KOPT-K1 (cell line): Measurements from ENCODE around the gene TMEM120A.

Experiments used
- H3K27ac ChIP-seq: fragments of 200-600 bp; sonication (generic); 2 replicates; pipeline ENCODE4 v1.5.1; 2016; ENCODE audit warnings: antibody characterized with exemption, mild to moderate bottlenecking, low read depth, low read length; ENCODE audit not compliant: poor library complexity, severe bottlenecking
- H3K36me3 ChIP-seq: fragments of 200-600 bp; sonication (generic); 2 replicates; pipeline ENCODE4 v1.5.1; 2017; ENCODE audit warnings: antibody characterized with exemption, mild to moderate bottlenecking, low read length, moderate library complexity; ENCODE audit not compliant: insufficient read depth
- H3K9me3 ChIP-seq: fragments of 200-600 bp; sonication (generic); 2 replicates; pipeline ENCODE4 v1.5.1; 2017; ENCODE audit warnings: antibody characterized with exemption, low read length, mild to moderate bottlenecking; ENCODE audit not compliant: insufficient read depth, poor library complexity, severe bottlenecking

TMEM120A gene

DNA sequence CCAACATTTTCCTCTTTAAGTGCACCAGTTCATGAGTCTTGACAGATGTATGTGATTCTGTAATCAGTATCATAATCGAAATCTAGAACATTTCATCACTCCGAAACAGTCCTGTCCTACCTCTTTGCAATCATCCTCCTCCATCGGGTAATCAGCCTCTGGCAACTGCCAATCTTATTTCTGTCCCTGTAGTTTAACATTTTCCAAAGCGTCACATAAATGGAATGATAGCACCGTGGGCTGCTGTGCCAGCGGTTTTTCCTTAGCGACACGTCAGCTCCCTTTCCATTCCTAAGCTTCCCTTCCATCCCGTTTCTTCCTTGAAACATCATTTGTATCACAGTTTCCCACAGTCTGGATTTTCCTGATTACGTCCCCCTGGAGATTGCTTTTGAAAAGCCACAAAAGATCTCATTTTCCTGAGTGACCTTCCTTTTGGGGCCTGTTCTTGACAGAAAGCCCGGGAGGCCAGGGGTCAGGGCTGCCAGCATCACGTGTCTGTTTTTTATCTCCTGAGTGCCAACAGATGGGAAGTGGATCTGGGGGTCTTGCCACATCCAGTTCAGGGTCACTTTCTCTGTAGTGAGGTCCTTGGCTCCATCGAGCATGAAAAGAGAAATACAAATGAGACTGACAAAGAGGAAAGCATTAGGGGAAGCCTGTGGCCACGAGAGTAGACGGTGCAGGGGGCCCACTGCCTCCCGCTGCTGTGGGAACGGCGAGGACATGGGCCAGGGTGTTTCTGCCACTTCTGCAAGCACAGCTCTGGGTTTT, 31.6 kb downstream of the TMEM120A start:
- no peaks in the 10 kb centered on the region for H3K9me3 ChIP-seq
- H3K36me3 ChIP-seq = peaks cover 9% of the 10 kb centered on the region; the same call in 1 of the 2 replicates
- H3K27ac ChIP-seq = no peak overlapping the region

DNA sequence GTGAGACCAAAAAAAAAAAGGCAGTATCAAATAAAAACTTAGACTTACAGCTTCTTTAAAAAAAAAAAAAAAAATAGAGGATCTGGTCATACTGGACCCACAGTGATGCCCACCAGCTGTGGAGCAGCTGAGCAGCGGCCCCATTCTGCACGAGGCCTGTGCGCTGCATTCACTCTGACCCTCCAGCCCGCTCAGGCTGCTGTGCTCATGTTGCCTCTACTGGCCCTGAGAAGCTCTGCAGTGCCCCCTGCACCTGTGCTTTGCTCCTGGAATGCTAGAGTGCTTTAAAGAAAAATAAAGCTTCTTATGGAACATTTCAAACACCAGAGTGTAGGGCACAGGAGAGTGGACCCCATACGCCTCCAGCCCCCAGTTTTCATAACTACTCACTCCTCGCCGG, 33.2 kb downstream of the TMEM120A start:
- H3K9me3 ChIP-seq = no peaks in the 10 kb centered on the region
- no peak overlapping the region for H3K27ac ChIP-seq
- peaks cover 12% of the 10 kb centered on the region for H3K36me3 ChIP-seq

DNA sequence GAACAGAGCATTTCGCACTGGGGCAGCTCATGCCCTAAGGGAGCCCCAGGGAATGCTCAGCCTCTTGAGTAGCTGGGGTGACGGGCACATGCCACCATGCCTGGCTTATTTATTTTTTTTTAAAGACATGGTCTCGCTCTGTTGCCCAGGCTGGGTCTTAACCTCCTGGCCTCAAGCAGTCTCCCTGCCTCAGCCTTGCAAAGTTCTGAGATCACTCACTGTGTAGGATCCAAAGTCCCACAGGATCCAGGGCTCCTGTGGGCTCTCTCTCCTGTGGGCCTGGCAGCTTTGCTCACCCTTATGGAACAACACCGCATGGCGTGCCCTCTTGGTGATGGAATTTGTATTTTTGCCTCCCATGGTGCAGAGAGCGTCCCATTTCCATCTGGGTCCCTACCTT, 34.0 kb downstream of the TMEM120A start:
- H3K9me3 ChIP-seq = no peaks in the 10 kb centered on the region
- H3K36me3 ChIP-seq = peaks cover 21% of the 10 kb centered on the region
- no peak overlapping the region for H3K27ac ChIP-seq

DNA sequence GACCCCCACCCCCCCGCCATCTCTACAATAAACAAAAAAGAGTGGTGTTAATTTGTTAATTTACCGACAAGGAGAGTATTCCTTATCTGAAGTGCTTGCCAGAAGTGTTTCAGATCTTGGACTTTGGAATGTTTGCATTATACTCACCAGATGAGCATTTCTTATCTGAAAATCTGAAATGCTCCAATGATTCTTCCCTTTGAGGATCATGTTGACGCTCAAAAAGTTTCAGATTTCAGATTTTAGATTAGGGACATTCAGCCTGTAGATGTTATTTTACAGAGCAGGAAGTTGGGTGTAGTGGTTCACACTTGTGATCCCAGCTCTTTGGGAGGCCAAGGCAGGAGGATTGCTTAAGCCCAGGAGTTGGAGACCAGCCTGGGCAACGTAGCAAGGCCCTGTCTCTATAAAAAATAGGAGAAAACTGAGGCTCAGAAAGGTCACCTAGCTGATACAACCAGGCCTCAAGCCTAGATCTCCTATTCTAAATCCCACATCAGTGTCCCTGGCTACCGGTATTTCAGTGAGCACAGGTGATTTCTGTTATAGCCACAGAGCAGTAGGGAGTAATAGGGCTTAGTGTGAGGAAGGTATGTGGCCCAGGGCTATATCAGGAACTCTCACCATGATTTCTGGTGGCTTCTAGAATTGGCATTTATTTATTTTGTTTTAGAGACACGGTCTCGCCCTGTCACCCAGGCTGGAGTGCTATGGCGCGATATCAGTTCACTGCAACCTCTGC, 35.4 kb downstream of the TMEM120A start:
- peaks cover 28% of the 10 kb centered on the region for H3K36me3 ChIP-seq
- no peak overlapping the region for H3K27ac ChIP-seq
- H3K9me3 ChIP-seq = no peaks in the 10 kb centered on the region

DNA sequence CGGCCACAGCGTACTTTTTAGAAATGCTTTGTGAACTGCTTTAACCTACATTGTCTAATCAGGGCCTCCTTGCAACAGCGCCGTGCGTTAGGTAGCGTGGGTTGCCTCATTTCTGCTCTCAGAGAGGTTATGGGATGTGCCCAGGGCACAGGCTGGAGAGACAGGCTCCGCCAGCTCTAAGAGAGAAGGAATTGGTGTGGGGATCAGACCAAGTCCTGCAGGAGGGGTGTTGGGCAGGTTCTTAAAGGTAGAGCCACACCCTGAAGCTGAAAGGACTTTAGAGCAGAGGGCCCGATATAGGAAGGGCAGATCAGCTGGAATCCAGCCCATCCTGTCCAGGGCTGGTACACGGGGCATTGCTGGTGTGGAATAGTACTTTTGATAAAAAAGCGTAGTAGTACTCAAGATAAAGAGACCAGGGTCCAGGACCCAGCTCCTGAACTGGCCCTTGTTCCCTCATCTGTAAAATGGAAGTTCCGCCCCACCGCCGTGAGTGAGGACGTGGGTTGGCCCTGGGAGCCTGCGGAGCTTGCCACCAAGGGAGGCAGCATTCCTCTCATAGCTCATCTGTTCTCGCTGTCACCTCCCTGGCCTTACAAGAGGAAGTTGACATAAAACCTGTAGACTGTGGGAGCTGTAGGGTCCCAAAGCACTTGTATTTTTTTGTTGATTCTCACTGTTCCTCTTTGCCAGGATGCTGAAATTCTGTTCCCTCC, 37.2 kb downstream of the TMEM120A start:
- no peaks in the 10 kb centered on the region for H3K9me3 ChIP-seq
- peaks cover 28% of the 10 kb centered on the region for H3K36me3 ChIP-seq
- no peak overlapping the region for H3K27ac ChIP-seq

DNA sequence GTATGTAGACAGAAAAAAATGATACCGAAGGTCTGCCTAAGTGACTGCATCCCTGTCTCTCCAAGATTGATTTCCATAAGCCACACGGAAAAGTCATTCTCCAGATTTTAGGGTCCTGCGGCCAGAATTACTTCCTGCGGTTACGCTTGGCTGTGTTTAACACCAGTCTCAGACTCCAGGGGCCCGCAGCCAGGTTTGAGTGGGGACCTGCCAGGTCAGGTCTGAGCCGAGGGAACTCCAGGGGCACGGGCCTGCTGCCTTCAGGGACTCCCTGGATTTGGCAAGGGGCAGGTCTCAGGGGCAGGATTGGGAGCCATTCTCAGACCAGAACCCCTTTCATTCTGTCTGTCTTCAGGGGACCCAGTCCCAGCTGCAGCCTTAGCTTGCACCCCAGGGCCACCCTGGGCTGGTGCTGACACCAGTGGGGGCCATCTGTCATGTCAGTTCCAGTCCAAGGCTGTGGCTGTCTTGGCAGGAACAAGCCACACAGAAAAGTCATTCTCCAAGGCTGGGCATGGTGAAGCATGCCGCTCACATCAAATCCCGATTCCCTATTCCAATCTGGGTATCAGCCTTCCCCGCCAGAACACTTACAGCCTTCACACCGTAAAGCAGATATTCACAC, 39.0 kb downstream of the TMEM120A start:
- peaks cover 28% of the 10 kb centered on the region for H3K36me3 ChIP-seq
- H3K27ac ChIP-seq = no peak overlapping the region
- no peaks in the 10 kb centered on the region for H3K9me3 ChIP-seq

DNA sequence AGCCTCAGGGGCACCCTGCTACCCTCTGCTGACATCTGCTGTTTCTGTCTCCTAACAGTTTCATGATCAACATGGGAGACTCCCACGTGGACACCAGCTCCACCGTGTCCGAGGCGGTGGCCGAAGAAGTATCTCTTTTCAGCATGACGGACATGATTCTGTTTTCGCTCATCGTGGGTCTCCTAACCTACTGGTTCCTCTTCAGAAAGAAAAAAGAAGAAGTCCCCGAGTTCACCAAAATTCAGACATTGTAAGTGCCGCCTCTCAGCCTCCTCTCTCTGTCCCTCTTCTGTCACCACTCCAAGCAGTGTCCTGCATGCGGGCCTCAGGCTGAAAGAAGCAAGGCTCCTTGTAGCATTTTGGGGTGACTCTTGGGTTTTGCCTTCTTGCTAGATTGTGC, 40.5 kb downstream of the TMEM120A start:
- peaks cover 28% of the 10 kb centered on the region for H3K36me3 ChIP-seq
- no peaks in the 10 kb centered on the region for H3K9me3 ChIP-seq
- H3K27ac ChIP-seq = no peak overlapping the region

DNA sequence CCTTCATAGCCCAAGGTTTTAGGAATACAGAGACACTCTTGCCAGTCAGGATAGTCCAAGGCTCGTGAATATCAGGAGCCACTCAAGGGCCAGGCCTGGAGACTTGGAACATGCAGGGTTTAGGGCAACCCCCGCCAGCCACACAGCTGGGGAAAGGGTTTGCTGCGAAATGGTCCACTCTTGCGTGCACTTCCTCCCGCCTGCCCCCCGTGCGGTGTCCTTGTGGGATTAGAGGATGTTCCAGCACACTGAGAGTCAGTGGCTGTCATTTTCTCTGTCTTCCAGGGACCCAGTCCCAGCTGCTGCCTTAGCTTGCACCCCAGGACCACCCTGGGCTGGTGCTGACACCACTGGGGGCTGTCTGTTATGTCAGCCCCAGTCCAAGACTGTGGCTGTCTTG, 41.0 kb downstream of the TMEM120A start:
- no peaks in the 10 kb centered on the region for H3K9me3 ChIP-seq
- H3K27ac ChIP-seq = no peak overlapping the region
- peaks cover 25% of the 10 kb centered on the region for H3K36me3 ChIP-seq

DNA sequence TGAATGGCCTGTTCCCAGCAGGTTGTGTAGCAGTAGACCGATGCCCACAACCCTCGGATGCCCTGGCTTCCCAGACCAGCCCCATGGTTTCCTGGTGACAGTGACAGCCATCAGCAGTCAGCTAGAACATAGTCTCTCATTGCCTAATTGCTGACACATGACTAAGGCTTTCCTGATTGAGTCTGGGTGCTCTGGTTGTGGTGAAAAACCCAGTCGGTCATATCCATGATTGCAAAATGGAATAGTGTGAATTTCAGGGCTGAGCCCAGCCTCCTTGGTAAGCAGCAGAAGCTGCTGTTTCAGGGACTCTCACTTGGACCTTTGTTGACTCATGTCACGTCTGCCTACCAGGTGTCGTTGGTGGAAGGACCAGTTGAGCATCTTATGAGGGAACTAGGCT, 42.9 kb downstream of the TMEM120A start:
- Histone ChIP-seq H3K36me3 (peaks cover 19% of the 10 kb centered on the region), H3K9me3 (no peaks in the 10 kb centered on the region), H3K27ac (no peak overlapping the region)

DNA sequence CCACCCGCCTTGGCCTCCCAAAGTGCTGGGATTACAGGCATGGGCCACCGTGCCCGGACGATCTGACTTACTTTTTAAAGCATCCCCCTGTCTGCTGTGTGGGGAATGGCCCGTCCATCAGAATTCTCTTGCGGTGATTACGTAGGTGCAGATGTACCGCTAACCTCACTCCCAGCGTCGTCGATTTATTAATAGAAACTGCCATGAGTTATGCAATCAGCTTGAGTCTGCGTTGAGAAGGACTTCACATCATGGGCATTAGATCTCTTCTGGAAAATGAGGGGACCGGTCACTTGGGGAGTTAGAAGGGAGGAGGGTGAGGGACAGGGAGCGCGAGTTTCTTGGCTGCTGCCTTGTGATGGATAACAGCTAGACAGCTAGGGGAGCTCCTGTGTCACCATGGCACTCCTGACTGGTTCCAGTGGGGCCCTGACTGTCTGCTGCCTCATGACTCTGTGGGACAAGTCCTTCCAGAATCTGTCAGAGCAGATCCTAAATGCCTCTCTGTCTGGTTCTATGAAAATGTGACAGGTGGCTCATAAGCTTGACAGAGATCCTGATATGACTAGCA, 44.2 kb downstream of the TMEM120A start:
- Histone ChIP-seq H3K27ac (no peak overlapping the region), H3K36me3 (peaks cover 6% of the 10 kb centered on the region; the same call in 1 of the 2 replicates), H3K9me3 (no peaks in the 10 kb centered on the region)

DNA sequence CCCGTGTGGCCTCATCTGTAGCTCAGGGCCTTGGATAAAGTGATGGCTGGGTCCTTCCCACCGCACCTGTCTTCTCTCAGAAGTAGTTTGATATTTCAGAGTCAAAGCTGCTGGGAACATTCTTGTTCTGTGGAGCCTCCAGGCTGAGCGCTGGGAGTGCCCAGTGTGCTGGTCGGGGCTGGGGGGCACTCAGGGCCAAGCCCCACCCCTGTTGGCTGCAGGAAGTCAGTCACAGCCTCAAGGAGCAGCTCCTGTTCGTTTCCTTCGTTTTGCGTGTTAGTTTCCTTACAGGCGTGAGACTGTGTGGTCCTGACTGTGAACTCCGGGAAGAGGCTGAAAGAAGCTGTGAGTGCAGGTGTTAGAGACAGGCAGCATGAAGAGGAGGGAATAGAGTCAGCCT, 46.2 kb downstream of the TMEM120A start:
- H3K27ac ChIP-seq = no peak overlapping the region

DNA sequence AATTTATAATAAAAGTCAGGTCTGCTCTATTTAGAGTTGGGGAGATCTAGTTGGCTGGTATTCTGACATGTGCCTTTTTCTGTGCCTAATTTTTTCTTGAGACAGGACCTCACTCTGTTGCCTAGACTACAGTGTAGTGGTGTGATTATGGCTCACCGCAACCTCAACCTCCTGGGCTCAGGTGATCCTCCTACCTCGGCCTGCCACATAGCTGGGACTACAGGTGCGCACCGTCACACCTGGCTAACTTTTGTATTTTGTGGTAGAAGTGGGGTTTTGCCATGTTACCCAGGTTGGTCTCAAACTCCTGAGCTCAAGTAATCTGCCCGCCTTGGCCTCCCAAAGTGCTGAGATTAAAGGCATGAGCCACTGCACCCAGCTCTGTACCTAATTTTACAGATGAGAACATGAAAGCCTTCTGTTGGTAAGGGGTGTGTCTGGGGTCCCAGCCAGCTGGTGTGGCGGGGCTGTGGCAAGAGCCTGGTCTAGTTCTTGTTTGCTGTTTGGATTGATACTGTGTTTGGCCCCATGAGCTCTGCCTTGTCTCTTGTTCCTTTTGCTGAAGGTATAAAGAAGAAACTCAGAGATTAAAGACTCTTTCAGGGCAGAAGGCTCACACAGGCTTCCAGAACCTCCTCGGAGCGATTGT, 48.1 kb downstream of the TMEM120A start:
- H3K27ac ChIP-seq = no peak overlapping the region
- no peaks in the 10 kb centered on the region for H3K36me3 ChIP-seq
- H3K9me3 ChIP-seq = no peaks in the 10 kb centered on the region

More for the DNA sequence above, 46.2 kb downstream of the TMEM120A start:
- H3K9me3 ChIP-seq = no peaks in the 10 kb centered on the region
- H3K36me3 ChIP-seq = no peaks in the 10 kb centered on the region

DNA sequence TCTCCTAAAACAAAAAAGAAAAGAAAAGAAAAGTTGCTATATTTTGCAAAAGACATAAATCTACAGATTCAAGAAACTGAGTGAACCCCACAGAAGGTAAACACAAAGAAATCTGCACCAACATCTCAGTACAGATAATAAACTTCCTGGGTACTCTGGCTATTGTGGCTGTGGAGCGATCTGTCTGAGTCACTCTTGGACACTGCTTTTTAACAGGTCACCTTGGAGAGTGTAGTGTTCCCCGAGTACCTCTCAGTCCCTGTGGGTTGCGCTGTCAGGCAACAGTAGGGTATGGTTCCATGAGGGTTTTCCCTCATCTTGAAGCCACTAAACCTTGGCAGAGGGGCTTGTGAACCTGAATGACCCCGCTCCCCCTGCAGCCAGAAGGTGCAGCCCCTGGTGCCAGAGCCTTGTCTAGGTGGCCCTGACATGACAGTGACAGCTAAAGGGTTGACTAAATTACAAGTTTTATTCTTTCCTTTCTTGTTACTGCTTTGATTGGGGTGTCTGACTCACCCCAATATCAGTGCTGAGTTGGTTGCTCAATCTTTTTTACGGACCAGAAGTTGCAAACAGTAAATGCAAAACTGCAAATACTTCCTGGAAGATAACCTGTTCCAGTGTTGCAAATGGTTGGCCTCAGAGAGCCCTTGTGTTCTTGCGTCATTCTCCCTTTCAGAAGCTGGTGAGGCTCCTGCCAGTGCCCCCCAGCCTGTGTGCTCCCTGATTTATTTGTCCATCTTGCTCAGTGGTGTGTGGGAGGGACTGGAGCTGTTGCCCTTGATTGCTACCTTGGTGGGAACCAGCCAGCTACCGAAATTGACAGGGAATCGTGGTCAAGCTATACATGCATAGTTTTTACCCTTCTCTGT, 48.9 kb downstream of the TMEM120A start:
- H3K36me3 ChIP-seq = no peaks in the 10 kb centered on the region
- H3K9me3 ChIP-seq = no peaks in the 10 kb centered on the region
- H3K27ac ChIP-seq = no peak overlapping the region
